MCF 10A (cell line): ENCODE measurements around the gene WWOX. TPM values are rescaled to one million over a fixed set of nuclear protein-coding genes. Genes with fewer than 3 reads are reported as not detected.

ENCODE experiments used
- BruUV-seq: library from RNA; stranded (reverse); fragments of 400-500 nt; replicated peaks from 2 replicates; lab custom pipeline; 2021; lab: Mats Ljungman, UMichigan
- CTCF ChIA-PET: fragments of 300-600 bp; sonication (Branson Sonifier 250); formaldehyde crosslinking; extraction: SDS; loops from one replicate; lab custom pipeline; 2021; ENCODE audit warnings: antibody characterized with exemption, inconsistent platforms; lab: Yijun Ruan, JAX
- POLR2A ChIA-PET: fragments of 300-600, 350-650 bp; sonication (Branson Sonifier 250); formaldehyde crosslinking; extraction: SDS; loops from one replicate; lab custom pipeline; 2020; ENCODE audit warnings: antibody characterized with exemption, inconsistent platforms; lab: Yijun Ruan, JAX
- DNase-seq: peaks from one replicate; pipeline ENCODE4 v3.0.0-alpha.2; 2018; ENCODE audit not compliant: unreplicated experiment
- H3K27ac Mint-ChIP-seq: one replicate; pipeline ENCODE4 v1.8.0; 2022; ENCODE audit warnings: mild to moderate bottlenecking, low read depth, mixed read lengths; ENCODE audit not compliant: unreplicated experiment
- H3K27me3 Mint-ChIP-seq: one replicate; pipeline ENCODE4 v1.8.0; 2022; ENCODE audit warnings: mixed read lengths; ENCODE audit not compliant: insufficient read depth, unreplicated experiment
- H3K36me3 Mint-ChIP-seq: one replicate; pipeline ENCODE4 v1.8.0; 2022; ENCODE audit warnings: mild to moderate bottlenecking, moderate library complexity, mixed read lengths; ENCODE audit not compliant: insufficient read depth, unreplicated experiment
- H3K4me1 Mint-ChIP-seq: one replicate; pipeline ENCODE4 v1.8.0; 2022; ENCODE audit warnings: mixed read lengths; ENCODE audit not compliant: insufficient read depth, unreplicated experiment
- H3K4me3 Mint-ChIP-seq: one replicate; pipeline ENCODE4 v1.8.0; 2022; ENCODE audit warnings: mild to moderate bottlenecking, moderate library complexity, mixed read lengths; ENCODE audit not compliant: unreplicated experiment
- H3K9me3 Mint-ChIP-seq: one replicate; pipeline ENCODE4 v1.8.0; 2022; ENCODE audit warnings: mixed read lengths; ENCODE audit not compliant: unreplicated experiment
- intact Hi-C: fragments of 100-400 bp; cut with micrococcal nuclease; formaldehyde crosslinking; loops from 2 replicates; pipeline ENCODE4 v1.14.1; 2022
- total RNA-seq: library from RNA; stranded (reverse); gene quantifications from 2 replicates; pipeline ENCODE4 v1.2.3, GENCODE V29; 2022
- TF ChIP-seq, protein P1 (sequence below): fragments of 200-600 bp; IDR thresholded peaks from one replicate; pipeline ENCODE4 v1.8.0; 2022; ENCODE audit warnings: antibody characterized with exemption, mild to moderate bottlenecking; ENCODE audit not compliant: unreplicated experiment

The WWOX gene
- total RNA-seq, 1 experiment from 2014 or later, result 18.1 TPM

DNA sequence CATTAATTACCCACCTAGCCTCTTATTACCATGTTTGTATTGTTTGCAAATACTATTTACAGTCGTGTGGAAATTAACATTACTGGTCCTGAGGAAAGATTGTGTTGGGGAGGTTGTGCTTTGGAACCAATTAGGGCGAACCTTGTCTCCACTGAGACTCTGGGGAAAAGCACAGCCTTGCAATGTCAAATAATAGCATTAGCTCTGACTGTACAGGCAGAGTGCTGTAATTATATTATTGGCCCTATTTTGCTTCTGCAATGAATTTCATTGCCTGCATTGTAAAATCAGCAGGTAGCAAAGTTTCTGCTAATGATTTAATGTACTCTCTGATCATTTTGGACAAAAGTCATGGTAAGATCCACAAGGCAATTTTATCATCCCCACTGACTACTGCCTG is 97.0 kb downstream of the WWOX start:
- no peaks in the 10 kb centered on the region for H3K27me3 Mint-ChIP-seq
- H3K4me3 Mint-ChIP-seq, result no peak overlapping the region
- CTCF ChIA-PET, result interaction anchor here (1.0 to 1.5 kb wide), 2 partner anchors 38 to 97 kb away, joined by 3 to 4 read pairs; partner anchors contain the start of gene WWOX
- no peaks in the 10 kb centered on the region for H3K36me3 Mint-ChIP-seq
- no peak overlapping the region for H3K27ac Mint-ChIP-seq
- no peak for DNase-seq
- no peaks in the 10 kb centered on the region for H3K4me1 Mint-ChIP-seq
- no TSS peak for BruUV-seq
- TF ChIP-seq, protein P1, sequence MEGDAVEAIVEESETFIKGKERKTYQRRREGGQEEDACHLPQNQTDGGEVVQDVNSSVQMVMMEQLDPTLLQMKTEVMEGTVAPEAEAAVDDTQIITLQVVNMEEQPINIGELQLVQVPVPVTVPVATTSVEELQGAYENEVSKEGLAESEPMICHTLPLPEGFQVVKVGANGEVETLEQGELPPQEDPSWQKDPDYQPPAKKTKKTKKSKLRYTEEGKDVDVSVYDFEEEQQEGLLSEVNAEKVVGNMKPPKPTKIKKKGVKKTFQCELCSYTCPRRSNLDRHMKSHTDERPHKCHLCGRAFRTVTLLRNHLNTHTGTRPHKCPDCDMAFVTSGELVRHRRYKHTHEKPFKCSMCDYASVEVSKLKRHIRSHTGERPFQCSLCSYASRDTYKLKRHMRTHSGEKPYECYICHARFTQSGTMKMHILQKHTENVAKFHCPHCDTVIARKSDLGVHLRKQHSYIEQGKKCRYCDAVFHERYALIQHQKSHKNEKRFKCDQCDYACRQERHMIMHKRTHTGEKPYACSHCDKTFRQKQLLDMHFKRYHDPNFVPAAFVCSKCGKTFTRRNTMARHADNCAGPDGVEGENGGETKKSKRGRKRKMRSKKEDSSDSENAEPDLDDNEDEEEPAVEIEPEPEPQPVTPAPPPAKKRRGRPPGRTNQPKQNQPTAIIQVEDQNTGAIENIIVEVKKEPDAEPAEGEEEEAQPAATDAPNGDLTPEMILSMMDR, result no peak
- no peaks in the 10 kb centered on the region for H3K9me3 Mint-ChIP-seq
- intact Hi-C loops, result no loop called here
- POLR2A ChIA-PET, result no interaction called here

DNA sequence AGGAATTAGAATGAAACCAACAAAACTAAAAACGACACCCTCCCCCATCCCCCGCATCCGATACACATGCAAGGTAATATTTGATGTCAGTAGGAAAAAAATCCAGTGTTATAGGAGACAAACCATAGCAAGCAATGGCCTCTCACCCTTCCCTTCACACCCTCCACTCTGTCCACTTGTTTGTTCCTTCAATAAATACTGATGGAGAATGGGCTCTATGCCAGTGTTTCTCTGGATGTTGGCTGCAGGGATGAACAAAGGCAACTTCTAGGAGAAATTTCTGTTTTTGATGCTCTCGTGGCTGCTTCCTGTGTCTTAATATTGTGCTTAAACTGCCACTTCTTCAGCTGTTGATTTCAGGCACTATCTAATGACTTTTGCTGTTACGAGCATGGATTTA is 98.8 kb downstream of the WWOX start:
- Mint-ChIP-seq H3K27ac (no peak overlapping the region), H3K4me1 (no peaks in the 10 kb centered on the region), H3K4me3 (no peak overlapping the region), H3K36me3 (no peaks in the 10 kb centered on the region), H3K27me3 (no peaks in the 10 kb centered on the region), H3K9me3 (no peaks in the 10 kb centered on the region)
- no TSS peak for BruUV-seq
- intact Hi-C loops, result no loop called here
- CTCF ChIA-PET, result no interaction called here
- POLR2A ChIA-PET, result no interaction called here
- DNase-seq, result no peak
- TF ChIP-seq, protein P1, result no peak

DNA sequence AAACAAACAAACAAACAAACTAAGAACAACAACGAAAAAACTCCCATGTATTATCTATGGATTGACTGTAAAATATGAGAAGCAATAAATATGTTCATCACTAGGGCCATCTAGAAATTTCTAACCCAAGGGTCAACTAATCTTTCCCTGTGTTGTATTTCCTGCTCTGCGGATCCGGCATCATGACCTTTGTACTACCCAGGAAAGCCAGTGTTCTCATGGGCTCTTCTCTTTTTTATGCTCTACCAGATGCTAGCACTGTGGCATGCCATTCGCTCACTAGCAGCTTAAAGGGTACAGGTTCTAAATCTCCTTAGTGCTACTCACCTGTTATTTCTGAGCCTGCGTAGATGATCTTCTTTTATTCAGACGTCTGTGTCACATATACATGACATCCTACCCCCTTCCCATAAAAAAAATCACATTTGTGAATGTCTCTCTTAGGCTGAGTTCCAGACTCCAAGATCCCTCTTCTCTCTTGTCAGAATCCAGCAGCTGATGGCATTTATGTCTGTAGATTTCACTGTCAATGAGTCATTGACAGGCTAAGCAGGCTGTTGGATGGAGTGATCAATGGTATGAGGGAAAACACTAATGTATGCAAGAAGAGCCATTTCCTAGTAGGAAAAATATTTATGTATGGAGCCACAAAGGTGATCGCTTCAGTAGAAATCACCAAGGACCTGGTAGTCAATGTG is 100.0 kb downstream of the WWOX start:
- no peaks in the 10 kb centered on the region for H3K4me1 Mint-ChIP-seq
- CTCF ChIA-PET, result no interaction called here
- DNase-seq, result no peak
- H3K36me3 Mint-ChIP-seq, result no peaks in the 10 kb centered on the region
- H3K27ac Mint-ChIP-seq, result no peak overlapping the region
- TF ChIP-seq, protein P1, result no peak
- H3K27me3 Mint-ChIP-seq, result no peaks in the 10 kb centered on the region
- BruUV-seq, result no TSS peak
- intact Hi-C loops, result no loop called here
- no peak overlapping the region for H3K4me3 Mint-ChIP-seq
- POLR2A ChIA-PET, result no interaction called here
- H3K9me3 Mint-ChIP-seq, result no peaks in the 10 kb centered on the region

DNA sequence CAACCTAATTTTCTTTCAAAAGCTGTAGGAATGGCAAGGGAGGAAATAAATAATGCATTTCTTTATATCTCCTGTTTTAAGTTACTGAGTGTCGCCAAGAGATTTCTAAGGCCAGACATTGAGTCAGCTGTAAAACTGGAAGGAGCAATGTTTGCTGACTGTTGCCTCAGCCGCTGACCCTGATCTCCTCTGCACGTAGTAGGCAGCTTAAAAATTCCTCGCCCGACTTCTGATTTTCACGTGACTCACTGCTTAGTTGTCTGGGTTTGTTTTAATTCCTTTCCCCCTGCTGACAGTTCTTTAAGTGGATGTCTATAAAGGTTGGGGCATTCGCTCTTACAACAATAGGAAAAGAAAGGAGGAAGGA is 100.6 kb downstream of the WWOX start:
- POLR2A ChIA-PET, result no interaction called here
- DNase-seq, result no peak
- Mint-ChIP-seq H3K27me3 (no peaks in the 10 kb centered on the region), H3K9me3 (no peaks in the 10 kb centered on the region), H3K4me1 (no peaks in the 10 kb centered on the region), H3K36me3 (no peaks in the 10 kb centered on the region), H3K27ac (no peak overlapping the region), H3K4me3 (no peak overlapping the region)
- TF ChIP-seq, protein P1, result no peak
- intact Hi-C loops, result no loop called here
- no TSS peak for BruUV-seq
- CTCF ChIA-PET, result interaction anchor here (1.0 kb wide), 1 partner anchor 100 kb away, joined by 3 read pairs; no protein-coding TSS in a partner anchor
